ENCODE measurements around the gene ATRN. TPM values are rescaled to one million over a fixed set of nuclear protein-coding genes. Genes with fewer than 3 reads are reported as not detected.

ATRN gene
- total RNA-seq, 1 donor from 2014 or later, result 37.0 TPM

DNA sequence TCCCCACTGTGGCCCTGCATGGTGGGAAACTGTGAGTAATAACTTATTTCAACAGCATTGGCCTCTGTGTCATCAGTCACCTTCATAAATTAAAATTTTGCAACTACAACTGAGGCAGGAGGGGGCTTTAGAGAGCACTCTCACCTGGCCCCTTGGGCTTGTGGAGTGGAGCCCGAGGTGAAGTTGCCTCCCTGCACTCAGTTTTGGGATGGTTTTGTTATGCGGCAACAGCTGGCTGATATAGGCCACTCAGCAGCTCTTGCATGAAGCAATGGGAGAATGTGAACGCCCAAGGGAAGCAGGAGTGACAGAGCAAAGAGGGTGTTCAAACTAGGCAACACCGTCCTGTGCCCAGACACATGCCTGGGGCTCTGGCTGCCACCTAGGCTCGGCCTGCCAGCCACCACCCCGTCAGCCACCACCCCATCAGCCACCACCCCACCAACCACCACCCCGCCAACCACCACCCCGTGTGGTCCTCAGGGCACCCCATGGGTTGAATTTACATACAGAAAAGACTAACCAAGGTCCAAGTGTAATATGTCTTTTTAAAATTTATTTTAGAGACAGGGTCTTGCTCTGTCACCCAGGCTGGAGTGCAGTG is 196.7 kb downstream of the ATRN start:
- H3K27me3 Mint-ChIP-seq (ENCODE audit: unreplicated experiment), result peaks cover 14% of the 10 kb centered on the region
- H3K27ac Mint-ChIP-seq (ENCODE audit: unreplicated experiment), result no peak overlapping the region
- DNase-seq (ENCODE audit: low spot score), result no peak
- no peak overlapping the region for H3K4me3 Mint-ChIP-seq (ENCODE audit: unreplicated experiment)
- H3K4me1 Mint-ChIP-seq (ENCODE audit: unreplicated experiment), result peaks cover 7% of the 10 kb centered on the region
- no peaks in the 10 kb centered on the region for H3K36me3 Mint-ChIP-seq (ENCODE audit: low read depth, unreplicated experiment)
- TF ChIP-seq, protein P1, sequence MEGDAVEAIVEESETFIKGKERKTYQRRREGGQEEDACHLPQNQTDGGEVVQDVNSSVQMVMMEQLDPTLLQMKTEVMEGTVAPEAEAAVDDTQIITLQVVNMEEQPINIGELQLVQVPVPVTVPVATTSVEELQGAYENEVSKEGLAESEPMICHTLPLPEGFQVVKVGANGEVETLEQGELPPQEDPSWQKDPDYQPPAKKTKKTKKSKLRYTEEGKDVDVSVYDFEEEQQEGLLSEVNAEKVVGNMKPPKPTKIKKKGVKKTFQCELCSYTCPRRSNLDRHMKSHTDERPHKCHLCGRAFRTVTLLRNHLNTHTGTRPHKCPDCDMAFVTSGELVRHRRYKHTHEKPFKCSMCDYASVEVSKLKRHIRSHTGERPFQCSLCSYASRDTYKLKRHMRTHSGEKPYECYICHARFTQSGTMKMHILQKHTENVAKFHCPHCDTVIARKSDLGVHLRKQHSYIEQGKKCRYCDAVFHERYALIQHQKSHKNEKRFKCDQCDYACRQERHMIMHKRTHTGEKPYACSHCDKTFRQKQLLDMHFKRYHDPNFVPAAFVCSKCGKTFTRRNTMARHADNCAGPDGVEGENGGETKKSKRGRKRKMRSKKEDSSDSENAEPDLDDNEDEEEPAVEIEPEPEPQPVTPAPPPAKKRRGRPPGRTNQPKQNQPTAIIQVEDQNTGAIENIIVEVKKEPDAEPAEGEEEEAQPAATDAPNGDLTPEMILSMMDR (IDR thresholded peaks at IDR 0.05; ENCODE audit: unreplicated experiment), result no peak
- H3K9me3 Mint-ChIP-seq (ENCODE audit: unreplicated experiment), result no peaks in the 10 kb centered on the region

DNA sequence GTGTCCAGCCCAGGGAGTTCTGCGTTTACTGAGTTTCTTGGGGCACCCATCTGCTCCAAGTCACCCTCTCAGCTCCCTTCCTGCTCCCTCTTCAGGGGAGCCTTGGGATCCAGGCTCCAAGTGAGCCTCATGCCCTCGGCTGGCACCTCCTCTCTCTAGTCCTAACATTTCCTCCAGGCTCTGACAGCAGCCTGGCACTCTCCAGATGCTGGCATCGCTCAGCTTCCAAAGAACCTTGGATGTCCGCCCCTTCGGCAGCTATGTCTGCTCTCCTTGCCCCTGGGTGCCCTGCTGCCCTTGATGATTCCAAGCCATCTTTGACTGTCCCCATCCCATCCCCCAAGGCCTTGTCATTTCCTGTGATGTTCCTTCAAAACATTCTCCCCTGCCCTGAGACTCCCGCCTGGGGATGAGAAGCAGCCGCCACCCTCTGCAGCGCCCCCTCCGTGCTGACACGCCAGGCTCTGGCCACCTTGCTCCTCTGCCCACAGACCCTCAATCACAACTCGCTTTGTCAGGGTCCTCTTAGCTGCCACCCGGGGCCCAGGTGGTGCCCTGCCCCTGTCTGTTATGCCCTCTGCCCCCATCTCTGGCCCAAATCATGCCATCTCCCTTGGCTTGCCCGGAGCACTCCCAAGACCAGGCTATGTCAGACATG is 199.0 kb downstream of the ATRN start:
- TF ChIP-seq, protein P1 (IDR thresholded peaks at IDR 0.05; ENCODE audit: unreplicated experiment), result no peak
- Mint-ChIP-seq H3K36me3 (ENCODE audit: low read depth, unreplicated experiment) (no peaks in the 10 kb centered on the region), H3K9me3 (ENCODE audit: unreplicated experiment) (no peaks in the 10 kb centered on the region), H3K4me1 (ENCODE audit: unreplicated experiment) (peaks cover 7% of the 10 kb centered on the region), H3K4me3 (ENCODE audit: unreplicated experiment) (peak overlapping the region; percentile 8), H3K27ac (ENCODE audit: unreplicated experiment) (no peak overlapping the region), H3K27me3 (ENCODE audit: unreplicated experiment) (peaks cover 17% of the 10 kb centered on the region)
- no peak for DNase-seq (ENCODE audit: low spot score)

DNA sequence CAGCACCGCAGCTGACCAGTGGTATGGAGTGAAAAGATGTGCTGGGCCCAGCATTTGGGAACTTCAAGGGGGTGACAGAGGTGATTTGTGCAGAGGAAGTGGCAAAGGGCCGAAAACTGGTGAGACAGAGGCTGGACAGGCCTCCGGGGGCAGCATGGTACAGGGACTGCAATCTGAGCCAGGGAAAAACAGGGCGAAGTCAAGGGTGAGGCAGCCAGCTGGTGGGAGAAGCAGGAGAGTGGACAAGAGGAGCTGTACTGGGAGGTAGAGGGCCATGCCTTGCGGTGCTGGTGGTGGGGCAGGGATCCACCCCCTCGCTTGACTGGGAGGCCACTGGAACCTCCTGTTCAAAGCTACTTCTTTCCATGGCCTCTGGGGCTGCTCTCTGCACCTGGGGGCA is 199.7 kb downstream of the ATRN start:
- DNase-seq (ENCODE audit: low spot score), result no peak
- Mint-ChIP-seq H3K4me3 (ENCODE audit: unreplicated experiment) (peak overlapping the region; percentile 8), H3K4me1 (ENCODE audit: unreplicated experiment) (peaks cover 7% of the 10 kb centered on the region), H3K9me3 (ENCODE audit: unreplicated experiment) (no peaks in the 10 kb centered on the region), H3K27me3 (ENCODE audit: unreplicated experiment) (peaks cover 20% of the 10 kb centered on the region), H3K27ac (ENCODE audit: unreplicated experiment) (peak overlapping the region; percentile 7), H3K36me3 (ENCODE audit: low read depth, unreplicated experiment) (no peaks in the 10 kb centered on the region)
- TF ChIP-seq, protein P1 (IDR thresholded peaks at IDR 0.05; ENCODE audit: unreplicated experiment), result no peak

DNA sequence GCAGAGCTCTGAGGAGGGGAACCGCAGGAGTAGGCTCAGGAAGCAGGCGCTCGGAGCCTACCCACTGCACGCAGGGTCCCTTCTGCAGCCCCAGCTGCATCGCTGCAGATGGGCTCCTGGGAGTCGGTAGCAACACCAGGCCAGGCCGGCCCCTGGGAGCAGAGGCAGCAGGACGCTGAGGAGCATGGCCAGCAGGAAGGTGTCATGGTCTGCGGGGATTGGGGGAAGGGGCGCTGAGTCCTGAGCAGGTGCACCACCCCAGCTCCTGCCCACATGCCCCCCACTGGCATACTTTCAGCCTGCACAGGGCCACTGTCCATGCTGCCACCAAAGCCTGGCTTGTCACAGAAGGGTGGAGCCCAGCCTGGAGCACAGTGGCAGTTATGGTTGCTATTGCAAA is 200.1 kb downstream of the ATRN start:
- Mint-ChIP-seq H3K9me3 (ENCODE audit: unreplicated experiment) (no peaks in the 10 kb centered on the region), H3K36me3 (ENCODE audit: low read depth, unreplicated experiment) (no peaks in the 10 kb centered on the region), H3K4me1 (ENCODE audit: unreplicated experiment) (peaks cover 7% of the 10 kb centered on the region), H3K27me3 (ENCODE audit: unreplicated experiment) (peaks cover 20% of the 10 kb centered on the region), H3K27ac (ENCODE audit: unreplicated experiment) (no peak overlapping the region), H3K4me3 (ENCODE audit: unreplicated experiment) (no peak overlapping the region)
- DNase-seq (ENCODE audit: low spot score), result no peak
- TF ChIP-seq, protein P1 (IDR thresholded peaks at IDR 0.05; ENCODE audit: unreplicated experiment), result no peak

DNA sequence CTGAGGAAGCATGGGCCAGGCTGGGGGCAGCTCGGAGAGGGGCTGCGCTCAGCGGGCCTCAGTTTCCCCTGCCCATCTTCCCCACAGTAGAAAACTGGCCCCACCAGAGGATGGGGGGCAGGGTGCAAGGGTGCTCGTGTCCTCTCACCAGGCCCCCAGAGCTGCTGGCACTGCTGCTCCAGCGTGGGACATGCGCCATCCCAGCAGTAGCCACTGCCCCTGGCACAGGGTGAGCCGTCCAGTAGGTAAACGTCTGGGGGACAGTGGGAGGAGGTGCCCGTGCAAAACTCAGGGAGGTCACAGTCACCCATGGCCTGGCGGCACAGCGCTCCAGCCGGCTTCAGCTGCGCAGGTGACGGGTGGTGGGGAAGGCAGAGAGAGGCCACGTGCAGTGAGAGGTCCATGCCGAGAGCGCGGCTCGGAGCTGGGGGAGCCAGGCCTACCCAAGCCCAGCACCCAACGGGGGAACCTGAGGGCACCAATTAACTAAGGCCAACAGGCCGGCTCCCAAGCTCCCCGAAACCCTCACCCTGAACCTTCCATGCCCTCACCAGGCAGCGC is 201.2 kb downstream of the ATRN start:
- TF ChIP-seq, protein P1 (IDR thresholded peaks at IDR 0.05; ENCODE audit: unreplicated experiment), result no peak
- H3K27me3 Mint-ChIP-seq (ENCODE audit: unreplicated experiment), result peaks cover 20% of the 10 kb centered on the region
- H3K36me3 Mint-ChIP-seq (ENCODE audit: low read depth, unreplicated experiment), result no peaks in the 10 kb centered on the region
- peaks cover 7% of the 10 kb centered on the region for H3K4me1 Mint-ChIP-seq (ENCODE audit: unreplicated experiment)
- H3K9me3 Mint-ChIP-seq (ENCODE audit: unreplicated experiment), result no peaks in the 10 kb centered on the region
- H3K4me3 Mint-ChIP-seq (ENCODE audit: unreplicated experiment), result no peak overlapping the region
- DNase-seq (ENCODE audit: low spot score), result no peak
- no peak overlapping the region for H3K27ac Mint-ChIP-seq (ENCODE audit: unreplicated experiment)
